MCF 10A (cell line): ENCODE data around the gene OR4Q2. TPM values are rescaled to one million over a fixed set of nuclear protein-coding genes. Genes with fewer than 3 reads are reported as not detected.
"Not testable (repeated sequence)": the region's sequence is repeated elsewhere in the genome, so short reads cannot be mapped to it uniquely, and the experiment has no call there.

Experiments used
- Bru-seq: library from RNA; stranded (reverse); fragments of 400-500 nt; gene quantifications from one replicate; lab custom pipeline; 2021; lab: Mats Ljungman, UMichigan
- BruChase-seq, 2 experiments: library from RNA; stranded (reverse); fragments of 400-500 nt; gene quantifications; one replicate each; lab custom pipeline; 2021; lab: Mats Ljungman, UMichigan
- BruUV-seq: library from RNA; stranded (reverse); fragments of 400-500 nt; replicated peaks from 2 replicates; lab custom pipeline; 2021; lab: Mats Ljungman, UMichigan
- CTCF ChIA-PET: fragments of 300-600 bp; sonication (Branson Sonifier 250); formaldehyde crosslinking; extraction: SDS; loops from one replicate; lab custom pipeline; 2021; ENCODE audit warnings: antibody characterized with exemption, inconsistent platforms; lab: Yijun Ruan, JAX
- POLR2A ChIA-PET: fragments of 300-600, 350-650 bp; sonication (Branson Sonifier 250); formaldehyde crosslinking; extraction: SDS; loops from one replicate; lab custom pipeline; 2020; ENCODE audit warnings: antibody characterized with exemption, inconsistent platforms; lab: Yijun Ruan, JAX
- DNase-seq: peaks from one replicate; pipeline ENCODE4 v3.0.0-alpha.2; 2018; ENCODE audit not compliant: unreplicated experiment
- H3K27ac Mint-ChIP-seq: one replicate; pipeline ENCODE4 v1.8.0; 2022; ENCODE audit warnings: mild to moderate bottlenecking, low read depth, mixed read lengths; ENCODE audit not compliant: unreplicated experiment
- H3K27me3 Mint-ChIP-seq: one replicate; pipeline ENCODE4 v1.8.0; 2022; ENCODE audit warnings: mixed read lengths; ENCODE audit not compliant: insufficient read depth, unreplicated experiment
- H3K36me3 Mint-ChIP-seq: one replicate; pipeline ENCODE4 v1.8.0; 2022; ENCODE audit warnings: mild to moderate bottlenecking, moderate library complexity, mixed read lengths; ENCODE audit not compliant: insufficient read depth, unreplicated experiment
- H3K4me1 Mint-ChIP-seq: one replicate; pipeline ENCODE4 v1.8.0; 2022; ENCODE audit warnings: mixed read lengths; ENCODE audit not compliant: insufficient read depth, unreplicated experiment
- H3K4me3 Mint-ChIP-seq: one replicate; pipeline ENCODE4 v1.8.0; 2022; ENCODE audit warnings: mild to moderate bottlenecking, moderate library complexity, mixed read lengths; ENCODE audit not compliant: unreplicated experiment
- H3K9me3 Mint-ChIP-seq: one replicate; pipeline ENCODE4 v1.8.0; 2022; ENCODE audit warnings: mixed read lengths; ENCODE audit not compliant: unreplicated experiment
- CTCF ChIP-seq: fragments of 200-600 bp; IDR thresholded peaks from one replicate; pipeline ENCODE4 v1.8.0; 2022; ENCODE audit warnings: antibody characterized with exemption, mild to moderate bottlenecking; ENCODE audit not compliant: unreplicated experiment
- intact Hi-C: fragments of 100-400 bp; cut with micrococcal nuclease; formaldehyde crosslinking; loops from 2 replicates; pipeline ENCODE4 v1.14.1; 2022
- long read RNA-seq: library from polyadenylated mRNA; stranded (forward); transcript quantifications from one replicate; pipeline ENCODE4 v2.0.0, GENCODE V29; 2022
- total RNA-seq: library from RNA; stranded (reverse); gene quantifications from 2 replicates; pipeline ENCODE4 v1.2.3, GENCODE V29; 2022

Gene OR4Q2
- total RNA-seq (not detected in 2 replicates), Bru-seq, nascent RNA (not detected), BruChase-seq, experiment 1, labeled RNA remaining after a 6-hour chase (not detected), BruChase-seq, experiment 2, labeled RNA remaining after a 2-hour chase (not detected)
- long read RNA-seq, result 0 reads

GRCh38 chr14:20001863-20002262 lies at the start of gene OR4Q2:
Gene OR4Q2 (plus strand): TSS chr14:20002163.
- ChIA-PET POLR2A (no interaction called here), CTCF (no interaction called here)
- no peak within 1 kb of the TSS for H3K4me3 Mint-ChIP-seq
- no peak for TF ChIP-seq CTCF
- BruUV-seq, result no TSS peak
- intact Hi-C loops, result no loop called here
- peaks cover 8% of the 10 kb centered on the region for H3K9me3 Mint-ChIP-seq
- H3K27ac Mint-ChIP-seq, result no peak within 1 kb of the TSS
- peaks cover 29% of the 10 kb centered on the region for H3K27me3 Mint-ChIP-seq
- no peaks in the 10 kb centered on the region for H3K4me1 Mint-ChIP-seq
- no peaks in the 10 kb centered on the region for H3K36me3 Mint-ChIP-seq
- DNase-seq, result no peak

- H3K36me3 Mint-ChIP-seq, DNase-seq, POLR2A ChIA-PET, intact Hi-C loops, H3K27ac Mint-ChIP-seq, BruUV-seq, H3K9me3 Mint-ChIP-seq, CTCF ChIA-PET, H3K4me3 Mint-ChIP-seq, H3K4me1 Mint-ChIP-seq: not testable (repeated sequence)
- peaks cover 40% of the 10 kb centered on the region for H3K27me3 Mint-ChIP-seq
Measured at GRCh38 chr14:19969735-19970134, 32.2 kb upstream of the OR4Q2 start.

GRCh38 chr14:19974844-19975243 lies 27.1 kb upstream of the OR4Q2 start:
- no peaks in the 10 kb centered on the region for H3K4me1 Mint-ChIP-seq
- H3K27ac Mint-ChIP-seq, result no peak overlapping the region
- H3K9me3 Mint-ChIP-seq, result no peaks in the 10 kb centered on the region
- no peak for TF ChIP-seq CTCF
- peaks cover 33% of the 10 kb centered on the region for H3K27me3 Mint-ChIP-seq
- intact Hi-C loops, result no loop called here
- no peaks in the 10 kb centered on the region for H3K36me3 Mint-ChIP-seq
- CTCF ChIA-PET, result no interaction called here
- no peak for DNase-seq
- POLR2A ChIA-PET, result no interaction called here
- no TSS peak for BruUV-seq
- no peak overlapping the region for H3K4me3 Mint-ChIP-seq

GRCh38 chr14:19975291-19975690 lies 26.7 kb upstream of the OR4Q2 start, which contains the start of gene OR4K15:
Gene OR4K15 (plus strand): TSS chr14:19975591. CDS start chr14:19975591, 0 bp downstream.
- H3K9me3 Mint-ChIP-seq, result no peaks in the 10 kb centered on the region
- no peak within 1 kb of the TSS for H3K27ac Mint-ChIP-seq
- H3K4me3 Mint-ChIP-seq, result no peak within 1 kb of the TSS
- TF ChIP-seq CTCF, result no peak
- ChIA-PET CTCF (no interaction called here), POLR2A (no interaction called here)
- H3K36me3 Mint-ChIP-seq, result no peaks in the 10 kb centered on the region
- peaks cover 33% of the 10 kb centered on the region for H3K27me3 Mint-ChIP-seq
- DNase-seq, result no peak
- H3K4me1 Mint-ChIP-seq, result no peaks in the 10 kb centered on the region
- BruUV-seq, result no TSS peak
- intact Hi-C loops, result no loop called here
